H4 (cell line): ENCODE data around the gene WHRN. TPM values are rescaled to one million over a fixed set of nuclear protein-coding genes. Genes with fewer than 3 reads are reported as not detected.
A peak's percentile ranks its signal among the peaks of the same experiment; 100 is the strongest.

ENCODE experiments used
- DNase-seq: peaks from one replicate; pipeline ENCODE4 v3.0.0-alpha.2; 2015; ENCODE audit warnings: low spot score
- total RNA-seq: library from RNA; depleted of rRNA; stranded (reverse); fragments of >200 nt; shearing (Covaris generic); gene quantifications from 2 replicates; pipeline ENCODE4 v1.2.3, GENCODE V29; 2014

WHRN gene
- total RNA-seq, 1 experiment from 2014 or later, result 1.5 TPM

GRCh38 chr9:114397848-114398605 lies 107.2 kb downstream of the WHRN start:
- peak; percentile 83 for DNase-seq

GRCh38 chr9:114397219-114397847 lies 107.9 kb downstream of the WHRN start:
- no peak for DNase-seq

GRCh38 chr9:114396558-114397218 lies 108.6 kb downstream of the WHRN start:
- DNase-seq, result peak; percentile 43

GRCh38 chr9:114395768-114396167 lies 109.5 kb downstream of the WHRN start:
- no peak for DNase-seq

- DNase-seq, result no peak
Measured at GRCh38 chr9:114395334-114395617, 110.0 kb downstream of the WHRN start.

- no peak for DNase-seq
Measured at GRCh38 chr9:114394523-114395333, 110.5 kb downstream of the WHRN start.

- no peak for DNase-seq
Measured at GRCh38 chr9:114392749-114393112, 112.5 kb downstream of the WHRN start.

GRCh38 chr9:114390952-114391351 lies 114.3 kb downstream of the WHRN start:
- DNase-seq, result no peak

- DNase-seq, result no peak
Measured at GRCh38 chr9:114389612-114390368, 115.5 kb downstream of the WHRN start.

GRCh38 chr9:114388764-114389375 lies 116.4 kb downstream of the WHRN start:
- DNase-seq, result no peak

- no peak for DNase-seq
Measured at GRCh38 chr9:114388357-114388682, 117.0 kb downstream of the WHRN start.

GRCh38 chr9:114387680-114388356 lies 117.5 kb downstream of the WHRN start, which contains the start of gene AKNA:
Gene AKNA (minus strand): TSS chr9:114387982. CDS start chr9:114381333, 6,649 bp downstream.
- no peak for DNase-seq

- no peak for DNase-seq
Measured at GRCh38 chr9:114386886-114387679, 118.2 kb downstream of the WHRN start.

GRCh38 chr9:114386361-114386885 lies 118.8 kb downstream of the WHRN start:
- no peak for DNase-seq

- peak; percentile 78 for DNase-seq
Measured at GRCh38 chr9:114385397-114386181, 119.7 kb downstream of the WHRN start.

- DNase-seq, result no peak
Measured at GRCh38 chr9:114384836-114385396, 120.4 kb downstream of the WHRN start.

- DNase-seq, result no peak
Measured at GRCh38 chr9:114384341-114384740, 120.9 kb downstream of the WHRN start.

GRCh38 chr9:114383521-114384231 lies 121.6 kb downstream of the WHRN start:
- no peak for DNase-seq
